GM19455 (cell line): ENCODE data around the gene ADAP1.

ENCODE experiments used
- ATAC-seq: cut with Tn5 transposase; IDR thresholded peaks from one replicate; pipeline ENCODE4 v1.9.1; 2021; ENCODE audit not compliant: unreplicated experiment

Gene ADAP1

DNA sequence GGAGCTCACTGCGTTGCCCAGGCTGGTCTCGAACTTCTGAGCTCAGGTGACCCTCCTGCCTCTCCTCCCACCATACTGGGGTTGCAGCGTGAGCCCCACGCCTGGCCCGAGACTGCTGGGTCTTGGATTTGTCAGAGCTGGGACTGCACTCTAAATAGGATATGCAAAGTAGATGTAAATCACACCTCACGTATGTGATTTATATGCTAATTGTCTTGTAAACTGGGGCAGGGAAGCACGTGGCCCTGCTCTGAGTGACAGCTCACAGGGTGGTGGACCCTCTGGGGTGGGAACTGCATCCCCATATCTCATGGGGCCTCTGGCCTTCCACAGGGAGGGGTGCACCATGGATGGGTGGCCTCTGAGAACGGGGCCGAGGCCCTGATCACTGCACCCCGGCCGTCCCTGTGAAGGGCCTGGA lies 44.0 kb downstream of the ADAP1 start:
- no peak for ATAC-seq

GRCh38 chr7:909358-910329 lies 44.8 kb downstream of the ADAP1 start:
- peak; percentile 42 for ATAC-seq

DNA sequence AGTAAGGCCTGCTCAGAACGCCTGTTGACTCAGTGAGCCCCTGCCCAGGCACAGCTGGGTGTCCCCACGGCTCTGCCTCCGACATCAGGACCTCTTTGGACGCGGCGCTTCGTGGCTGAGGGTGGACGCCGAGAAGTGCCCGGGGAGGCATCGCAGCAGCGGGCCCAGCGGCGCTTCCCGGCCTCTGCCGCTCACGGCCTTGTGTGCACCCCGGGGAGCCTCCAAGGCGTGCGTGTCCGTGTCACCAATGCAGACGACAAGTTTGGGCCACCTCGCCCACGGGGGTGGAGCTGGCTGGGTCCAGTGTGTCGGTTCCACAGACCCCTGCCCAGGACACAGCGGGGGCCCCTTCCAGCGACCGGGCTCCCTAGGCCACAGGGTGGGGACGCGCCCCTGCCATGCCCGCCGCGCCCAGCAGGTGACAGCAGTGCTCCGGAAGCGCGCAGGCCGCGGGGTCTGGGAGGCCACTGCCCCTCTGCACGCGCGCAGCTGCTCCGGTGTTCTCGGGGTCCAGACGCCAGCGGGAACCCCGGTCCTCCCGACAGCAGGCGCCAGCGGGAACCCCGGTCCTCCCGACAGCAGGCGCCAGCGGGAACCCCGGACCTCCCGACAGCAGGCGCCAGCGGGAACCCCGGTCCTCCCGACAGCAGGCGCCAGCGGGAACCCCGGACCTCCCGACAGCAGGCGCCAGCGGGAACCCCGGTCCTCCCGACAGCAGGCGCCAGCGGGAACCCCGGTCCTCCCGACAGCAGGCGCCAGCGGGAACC lies 45.7 kb downstream of the ADAP1 start:
- ATAC-seq = peak; percentile 90

DNA sequence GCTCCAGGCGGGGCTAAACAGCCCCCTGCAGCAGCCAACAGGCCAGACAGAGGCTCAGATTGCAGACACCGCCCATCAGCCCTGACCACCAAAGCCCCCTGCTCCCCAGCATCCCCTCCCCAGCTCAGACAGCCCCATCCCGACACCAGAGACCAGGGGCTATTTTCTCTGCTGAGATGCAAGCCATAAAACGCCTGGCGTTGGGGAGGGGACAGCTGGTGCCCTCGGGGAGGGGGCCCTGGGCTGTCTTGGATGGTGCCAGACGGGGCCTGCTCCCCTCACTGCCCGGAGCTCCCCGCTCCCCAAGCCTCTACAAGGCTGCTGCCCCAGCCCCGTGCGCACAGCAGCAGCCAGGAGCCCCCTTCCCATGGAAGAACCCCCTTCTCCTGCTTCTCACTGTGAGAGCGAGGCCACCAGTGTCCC lies 46.3 kb downstream of the ADAP1 start:
- no peak for ATAC-seq

DNA sequence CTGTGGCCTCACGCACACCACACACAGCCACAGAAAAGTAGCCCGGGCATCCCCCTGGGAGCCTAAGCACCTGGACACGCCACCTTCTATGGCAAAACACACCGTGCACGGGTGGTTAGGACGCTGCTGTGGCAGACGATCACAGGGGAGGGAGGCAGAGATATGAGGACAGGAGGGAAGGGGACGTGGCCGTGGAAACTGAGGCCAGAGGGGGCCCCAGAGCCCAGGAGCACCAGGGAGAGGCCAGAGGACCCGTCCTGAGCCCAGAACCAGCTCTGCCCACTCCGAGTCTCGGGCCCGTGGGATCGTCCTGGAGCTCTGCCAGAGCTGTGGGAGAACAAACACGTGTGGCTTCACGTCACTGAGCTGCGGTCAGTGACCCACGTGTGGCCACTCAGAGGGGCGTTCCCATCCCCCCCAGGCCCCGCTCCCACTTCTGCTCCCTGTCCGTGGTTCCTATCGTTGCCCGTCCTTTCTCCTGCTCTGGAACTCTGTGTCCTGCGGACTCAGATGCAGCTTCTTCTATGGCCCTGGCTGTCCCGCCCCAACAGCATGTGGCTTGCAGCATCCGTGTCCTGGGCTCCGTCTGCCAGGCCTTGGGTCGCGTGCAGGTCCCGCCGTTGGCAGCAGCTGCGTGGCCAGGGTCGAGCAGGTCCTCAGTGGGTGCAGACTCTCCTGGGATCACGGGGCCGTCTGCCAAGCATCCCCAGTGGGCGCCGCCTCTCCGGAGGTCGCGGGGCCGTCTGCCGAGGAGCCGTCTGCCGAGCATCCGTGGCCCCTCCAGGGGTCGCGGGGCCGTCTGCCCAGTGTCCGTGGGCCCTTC lies 47.1 kb downstream of the ADAP1 start:
- no peak for ATAC-seq

- no peak for ATAC-seq
Measured at GRCh38 chr7:906776-907157, 47.7 kb downstream of the ADAP1 start.

DNA sequence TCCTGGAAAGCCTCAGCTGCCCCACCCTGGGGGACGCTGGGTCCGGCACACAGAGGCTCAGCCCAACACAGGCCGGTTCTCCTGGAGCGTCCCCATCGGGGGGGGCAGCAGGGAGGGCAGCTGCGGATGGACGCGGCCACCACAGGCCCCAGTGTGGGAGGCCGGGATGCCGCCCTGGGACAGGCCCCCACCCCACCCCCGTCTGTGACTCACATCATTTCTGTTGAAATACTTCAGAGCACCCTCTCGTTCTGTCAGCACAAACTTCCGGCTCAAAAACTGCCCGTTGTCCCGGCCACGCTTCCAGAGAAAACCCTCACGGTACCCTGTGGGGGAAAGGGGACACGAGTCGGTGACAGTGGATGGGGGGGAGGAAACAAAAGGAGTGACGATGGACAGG lies 49.6 kb downstream of the ADAP1 start:
- no peak for ATAC-seq

GRCh38 chr7:903921-904755 lies 50.3 kb downstream of the ADAP1 start:
- no peak for ATAC-seq

GRCh38 chr7:902996-903395 lies 51.5 kb downstream of the ADAP1 start:
- ATAC-seq = no peak

DNA sequence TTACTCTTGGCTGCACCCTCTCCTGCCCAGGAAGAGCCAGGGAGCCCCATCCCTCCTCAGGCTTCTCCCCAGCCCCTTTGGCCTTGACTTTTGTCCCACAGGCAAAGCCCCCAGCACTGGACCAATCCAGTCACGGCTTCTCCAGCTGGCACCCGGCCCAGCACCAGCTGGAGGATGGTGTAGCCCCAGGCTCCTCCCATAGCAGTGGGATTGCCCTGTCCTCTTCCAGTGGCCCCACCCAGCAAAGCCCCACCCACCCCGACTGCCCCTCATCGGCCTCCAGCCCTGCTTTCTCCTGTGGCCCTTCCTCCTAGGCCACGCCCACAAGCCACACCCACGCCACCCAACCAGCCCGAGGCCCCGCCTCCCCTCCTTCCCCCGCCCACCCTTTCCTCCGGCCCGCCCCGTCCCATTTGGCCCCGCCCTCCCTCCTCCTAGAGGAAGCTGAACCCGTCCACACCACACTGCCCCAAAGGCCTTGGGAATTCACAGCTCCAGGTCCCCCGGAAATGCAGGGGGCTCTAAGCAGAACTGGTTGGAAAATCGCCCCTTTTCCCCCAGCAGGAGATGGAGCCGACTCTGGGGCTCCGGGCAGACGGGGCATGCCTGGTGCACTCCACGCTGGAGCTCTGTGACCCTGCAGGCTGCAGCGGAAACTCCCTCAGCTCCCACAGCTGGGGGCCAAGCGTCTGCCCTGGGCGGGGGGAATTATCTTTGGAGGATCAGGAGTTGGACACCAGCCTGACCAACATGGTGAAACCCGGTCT lies 52.9 kb downstream of the ADAP1 start:
- ATAC-seq = no peak

GRCh38 chr7:901041-901387 lies 53.5 kb downstream of the ADAP1 start:
- no peak for ATAC-seq

- ATAC-seq = no peak
Measured at GRCh38 chr7:900331-901040, 54.0 kb downstream of the ADAP1 start.

DNA sequence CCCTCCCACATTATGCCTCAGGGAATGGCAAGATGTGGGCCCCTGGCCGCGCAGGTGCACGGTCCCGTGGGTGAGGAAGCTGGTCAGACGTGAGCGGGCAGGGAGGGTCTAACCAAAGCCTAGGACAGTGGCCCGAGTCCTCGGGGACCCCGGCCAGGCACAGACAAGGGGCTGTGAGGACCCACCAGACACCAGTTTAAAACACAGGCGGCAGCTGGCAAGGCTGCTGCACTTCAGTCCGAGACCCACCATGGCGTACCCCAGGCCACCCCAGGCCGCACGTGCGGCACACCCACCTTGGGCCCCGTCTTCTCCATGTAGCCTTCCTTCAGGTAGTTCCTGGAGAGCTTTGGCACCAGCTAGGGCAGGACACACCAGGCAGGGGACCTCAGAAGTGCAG lies 54.7 kb downstream of the ADAP1 start:
- no peak for ATAC-seq

GRCh38 chr7:898855-899681 lies 55.4 kb downstream of the ADAP1 start:
- no peak for ATAC-seq

DNA sequence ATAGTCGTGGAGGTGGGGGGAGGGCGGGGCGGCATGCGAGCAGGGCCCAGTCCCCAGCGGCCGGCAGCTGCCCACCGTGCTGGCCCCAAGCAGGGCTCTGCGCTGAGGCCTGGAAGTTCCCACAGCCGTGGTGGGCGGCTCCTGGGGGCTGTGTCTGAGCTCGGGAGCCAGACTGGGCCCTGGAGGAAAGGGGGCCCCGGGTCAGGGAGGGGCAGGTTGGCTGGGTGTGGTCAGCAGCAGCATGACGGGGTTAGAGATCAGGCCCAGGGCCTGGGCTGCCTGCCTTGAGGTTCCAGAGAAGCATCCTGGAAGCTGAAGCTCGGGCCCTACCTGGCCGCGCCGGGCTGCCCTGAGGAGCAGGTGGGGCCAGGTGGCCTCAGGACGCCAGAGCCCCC lies 56.0 kb downstream of the ADAP1 start:
- no peak for ATAC-seq

DNA sequence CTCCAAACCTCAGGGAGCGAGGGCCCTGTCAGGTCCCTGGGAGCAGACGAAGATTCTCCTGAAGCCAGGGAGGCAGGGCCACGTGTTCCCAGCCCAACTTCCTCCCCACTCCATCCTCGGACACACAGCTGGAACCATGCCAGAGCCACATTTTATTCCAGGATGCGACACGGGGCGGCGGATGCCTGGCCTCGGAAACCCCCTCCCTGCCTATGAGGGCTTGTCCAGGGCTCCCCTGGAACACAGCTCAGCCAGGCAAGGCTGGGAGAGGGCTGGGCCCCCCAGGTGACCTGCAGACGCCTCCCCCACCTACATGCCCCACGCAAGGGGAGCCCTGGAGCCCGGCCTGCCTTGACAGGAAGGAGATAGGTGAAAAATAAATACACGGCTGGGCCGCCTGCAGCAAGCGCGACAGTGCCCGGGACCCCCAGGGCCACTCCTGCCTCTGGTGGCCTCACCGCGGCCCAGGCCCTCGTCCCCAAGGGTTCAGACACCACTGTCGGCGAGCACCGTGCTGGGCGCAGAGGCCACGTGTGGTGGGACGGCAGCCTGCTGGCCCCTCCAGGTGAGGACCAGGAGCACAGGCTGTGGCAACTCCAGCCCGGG lies 56.6 kb downstream of the ADAP1 start:
- no peak for ATAC-seq

- ATAC-seq = no peak
Measured at GRCh38 chr7:897086-897485, 57.4 kb downstream of the ADAP1 start.
